Inflammatory macrophage treated with lipopolysaccharide for 4 hours (primary cell): ENCODE measurements around the gene DHDH.
A peak's percentile ranks its signal among the peaks of the same experiment; 100 is the strongest.

Experiments used
- DNase-seq: peaks from one replicate; pipeline ENCODE4 v3.0.0-alpha.2; 2020

DHDH gene

DNA sequence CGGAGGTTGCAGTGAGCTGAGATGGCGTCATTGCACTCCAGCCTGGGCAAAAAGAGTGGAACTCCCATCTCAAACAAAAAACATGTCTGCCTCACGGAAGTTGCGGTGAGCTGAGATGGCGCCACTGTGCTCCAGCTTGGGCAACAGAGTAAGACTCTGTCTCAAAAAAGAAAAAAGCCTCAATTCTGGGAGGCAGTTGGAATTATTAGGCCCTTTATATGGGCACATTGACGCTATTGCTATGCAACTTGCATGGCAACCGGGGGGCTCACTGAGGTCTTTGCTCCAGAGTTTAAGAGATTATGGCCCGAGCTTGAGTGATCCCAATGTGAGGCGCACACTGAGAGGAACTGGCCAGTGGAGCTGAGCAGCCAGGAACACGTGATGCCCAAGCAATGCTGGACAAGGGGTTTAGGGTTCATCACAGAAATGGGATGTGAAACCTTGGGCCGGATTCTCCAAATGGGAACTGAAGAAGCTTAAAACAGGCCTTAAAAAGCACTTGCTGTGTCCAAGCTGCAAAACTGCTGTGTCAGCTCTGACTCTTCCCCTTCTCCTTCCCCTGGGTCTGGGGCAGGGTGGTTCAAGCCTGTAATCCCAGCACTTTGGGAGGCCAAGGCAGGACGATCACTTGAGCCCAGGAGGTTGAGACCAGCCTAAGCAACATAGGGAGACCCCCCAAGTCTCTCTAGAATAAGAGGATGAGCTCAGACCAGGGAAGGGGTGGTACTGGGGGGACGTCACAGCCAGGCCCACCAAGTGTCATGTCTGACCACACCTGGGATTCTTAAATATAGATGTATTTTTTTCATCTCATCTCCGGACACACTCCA, 34.1 kb downstream of the DHDH start:
- peak; percentile 98 for DNase-seq

DNA sequence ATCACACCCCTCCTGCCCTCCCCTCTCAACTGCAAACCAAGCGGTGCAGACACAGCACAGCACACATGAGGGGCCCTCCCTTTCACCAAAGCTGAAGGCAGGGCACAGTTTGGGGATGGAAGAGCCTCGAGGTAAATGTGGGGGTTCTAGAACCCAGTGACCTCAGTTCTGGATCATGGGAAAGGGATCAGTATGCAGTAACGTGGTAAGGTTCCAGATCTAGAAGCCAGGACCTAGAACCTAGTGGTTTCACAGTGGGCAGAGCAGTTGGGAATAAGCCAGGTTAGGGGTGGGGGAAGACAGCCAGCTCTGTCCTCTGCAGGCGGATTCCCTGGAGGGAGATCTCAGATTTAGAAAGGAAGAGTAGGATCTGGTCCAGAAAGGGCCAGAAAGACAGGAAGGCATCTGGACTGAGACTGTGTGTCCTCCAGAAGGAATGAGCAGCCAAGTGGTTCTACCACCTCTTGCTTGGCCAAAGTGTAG, 34.7 kb downstream of the DHDH start:
- no peak for DNase-seq

DNA sequence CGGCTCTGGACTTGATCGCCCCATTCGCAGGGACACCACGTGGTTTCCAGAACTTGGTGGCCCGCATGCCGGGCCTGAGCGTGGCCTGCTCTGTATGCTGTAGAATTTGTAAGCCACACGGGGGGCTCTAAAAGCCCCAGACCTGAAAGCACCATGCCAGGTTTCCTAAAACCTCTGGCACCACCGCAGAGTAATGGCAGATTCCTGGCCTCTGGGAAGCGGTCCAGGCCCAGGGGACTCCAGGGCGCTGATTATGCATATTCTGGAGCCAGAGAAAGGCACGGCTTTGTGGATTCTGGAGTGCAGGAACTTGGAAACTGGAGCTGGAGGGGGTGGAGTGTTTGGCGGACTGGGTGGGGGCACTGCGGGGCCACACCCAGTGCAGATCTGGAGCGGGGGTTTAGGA, 35.3 kb downstream of the DHDH start:
- DNase-seq: no peak

DNA sequence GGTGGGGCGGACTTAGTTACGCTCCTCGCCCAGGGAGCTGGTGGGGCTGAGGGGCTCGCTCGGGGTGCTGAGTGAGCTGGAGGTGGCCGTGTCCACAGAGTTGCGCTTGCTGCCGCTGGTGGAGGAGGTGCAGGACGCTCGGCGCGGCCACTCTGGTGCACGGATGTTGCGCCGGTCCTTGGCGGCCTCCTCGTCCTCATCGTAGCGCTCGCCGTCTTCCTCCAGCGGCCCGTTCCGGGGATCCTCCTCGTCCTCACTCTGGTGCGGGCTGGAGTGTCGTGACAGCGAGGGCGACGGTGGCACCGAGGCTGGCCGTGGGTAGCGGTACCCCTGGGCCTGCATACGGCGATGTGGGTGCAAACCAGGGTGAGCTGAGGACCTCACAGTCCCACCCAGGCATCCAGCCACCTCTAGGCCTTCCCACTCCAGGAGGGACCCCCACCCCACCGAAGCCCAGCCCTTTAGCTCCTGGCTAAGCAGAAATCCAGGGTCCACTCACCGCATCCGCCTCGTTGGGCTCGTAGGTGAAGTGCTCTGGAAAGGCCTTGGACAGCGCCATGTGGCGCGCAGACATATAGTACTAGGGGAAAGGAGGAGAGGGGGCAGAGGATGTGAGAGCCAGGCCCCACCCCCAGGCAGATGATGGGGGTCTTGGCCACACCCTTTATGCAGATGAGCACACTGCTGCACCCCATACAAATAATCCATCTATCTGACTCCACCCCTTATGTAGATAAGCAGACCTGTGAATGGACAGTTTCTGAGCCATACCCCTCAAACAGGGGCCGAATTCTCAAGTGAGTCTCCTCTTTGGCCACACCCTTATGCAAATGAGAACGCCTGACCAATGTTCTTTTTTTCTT, 36.0 kb downstream of the DHDH start:
- DNase-seq: peak; percentile 44

DNA sequence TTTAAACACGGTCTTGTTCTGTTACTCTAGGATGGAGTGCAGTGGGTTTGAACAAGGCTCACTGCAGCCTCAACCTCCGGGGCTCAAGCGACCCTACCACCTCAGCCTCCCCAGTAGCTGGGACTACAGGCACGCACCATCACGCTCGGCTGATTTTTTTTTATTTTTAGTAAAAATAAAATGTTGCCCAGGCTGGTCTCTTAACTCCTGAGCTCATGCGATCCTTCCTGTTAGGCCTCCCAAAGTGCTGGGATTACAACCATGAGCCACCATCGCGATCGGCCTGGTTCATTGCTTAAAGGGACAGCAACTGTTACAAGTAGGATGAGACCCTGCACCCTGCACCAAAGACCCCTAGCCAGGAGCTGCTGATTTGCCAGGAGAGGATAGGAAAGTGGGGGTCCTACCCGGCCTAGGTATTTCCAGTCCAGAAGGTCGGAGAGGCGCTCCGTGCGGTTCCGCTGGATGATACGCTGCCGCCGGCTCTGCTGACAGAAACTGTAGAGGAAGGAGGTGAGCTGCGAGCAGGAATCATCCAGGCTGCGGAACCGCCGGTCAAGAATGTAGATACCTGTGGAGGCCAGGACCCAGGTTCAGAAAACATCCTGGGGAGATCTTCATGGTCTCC, 36.8 kb downstream of the DHDH start:
- no peak for DNase-seq

DNA sequence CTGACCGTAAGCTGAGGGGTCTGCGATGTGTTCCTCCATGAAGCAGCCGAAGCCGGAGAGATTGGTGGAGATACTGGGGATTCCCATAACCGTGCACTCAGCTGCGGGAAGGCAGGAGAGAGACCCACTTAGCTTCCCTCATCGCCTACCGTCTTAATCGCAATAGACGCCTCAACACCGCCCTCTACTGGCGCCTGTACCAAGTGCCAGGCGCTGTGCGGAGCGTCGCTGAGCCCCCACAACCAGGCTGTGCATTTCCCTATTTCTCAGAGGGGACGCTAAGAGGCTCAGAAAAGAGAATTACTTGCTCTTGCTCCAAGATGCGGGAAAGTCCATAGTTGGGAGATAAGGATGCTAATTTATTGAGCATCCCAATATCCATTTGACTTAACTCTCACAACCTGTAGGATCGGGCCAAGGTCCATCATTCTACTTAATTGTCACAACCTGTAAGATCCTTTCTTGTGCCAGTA, 37.5 kb downstream of the DHDH start:
- DNase-seq: peak; percentile 84

DNA sequence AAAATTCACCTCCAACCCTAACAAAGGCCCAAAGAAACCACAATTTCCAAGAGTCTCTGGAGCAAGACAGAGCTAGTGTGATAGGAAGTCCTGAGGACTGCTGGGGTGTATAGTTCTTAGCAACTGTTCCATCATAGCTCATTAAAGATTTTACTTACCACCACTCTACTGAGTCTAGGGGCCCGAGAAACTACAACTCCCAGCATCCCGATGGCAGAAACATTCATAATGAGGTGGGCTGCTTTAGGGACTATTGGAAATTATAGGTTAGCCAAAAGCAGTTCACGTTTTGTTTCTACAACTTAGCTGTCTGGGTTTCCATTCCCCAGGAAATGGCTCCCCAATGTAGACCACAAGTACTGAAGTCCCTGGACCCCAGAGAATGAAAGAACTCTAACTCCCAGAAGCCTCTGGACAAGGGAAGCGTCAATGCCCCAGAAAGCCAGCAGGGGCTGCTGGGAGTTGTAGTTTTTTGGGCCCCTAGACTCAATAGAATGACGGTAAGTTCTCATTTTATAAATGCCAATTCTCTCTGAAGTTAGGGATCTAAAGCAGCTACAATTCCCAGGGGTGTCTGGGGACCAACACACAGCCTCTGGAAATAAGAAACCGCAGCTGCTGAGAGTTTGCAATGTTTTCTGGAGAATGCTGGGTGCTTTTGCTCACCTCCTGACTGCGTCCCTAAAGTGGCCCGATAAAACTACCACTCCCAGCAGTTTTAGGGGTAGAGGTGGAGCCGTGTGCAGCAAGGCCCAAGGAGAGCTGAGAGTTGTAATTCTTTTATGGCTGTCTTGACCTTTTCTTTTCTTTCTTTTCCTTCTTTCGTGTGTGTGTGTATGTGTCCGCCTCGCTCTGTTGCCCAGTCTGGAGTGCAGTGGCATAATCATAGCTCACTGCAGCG, 42.7 kb downstream of the DHDH start:
- DNase-seq: no peak

DNA sequence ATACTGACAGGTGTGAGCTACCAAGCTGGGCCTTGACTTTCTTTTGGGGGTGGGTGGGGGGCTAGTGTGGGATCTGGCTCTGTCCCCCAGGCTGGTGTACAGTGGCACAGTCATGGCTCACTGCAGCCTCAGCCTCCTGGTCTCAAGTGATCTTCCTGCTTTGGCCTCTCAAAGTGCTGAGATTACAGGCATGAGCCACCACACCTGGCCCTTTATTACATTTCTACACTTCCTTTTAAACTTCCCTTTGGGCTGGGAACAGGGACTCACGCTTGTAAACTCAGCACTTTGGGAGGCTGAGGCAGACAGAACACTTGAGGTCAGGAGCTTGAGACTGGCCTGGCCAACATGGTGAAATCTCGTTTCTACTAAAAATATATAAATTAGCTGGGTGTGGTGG, 43.6 kb downstream of the DHDH start:
- DNase-seq: no peak

DNA sequence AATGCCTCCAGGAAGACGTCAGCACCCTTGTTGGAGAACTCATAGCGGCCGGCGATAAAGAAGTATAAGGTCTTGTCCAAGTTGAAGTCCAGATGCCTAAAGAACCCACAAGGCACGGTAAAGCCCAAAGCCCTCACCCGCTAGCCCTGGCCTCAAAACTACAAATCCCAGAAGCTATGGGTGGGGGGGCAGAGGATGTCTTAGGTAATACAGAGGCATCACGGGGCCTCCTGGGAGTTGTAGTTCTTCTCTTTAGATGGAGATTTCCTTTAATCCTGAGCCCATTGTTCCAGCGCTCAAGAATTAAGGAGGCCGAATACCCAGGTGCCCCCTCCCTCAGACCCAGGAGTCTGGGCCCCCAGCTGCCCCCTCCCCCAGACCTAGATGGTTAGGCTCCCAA, 48.8 kb downstream of the DHDH start:
- no peak for DNase-seq

DNA sequence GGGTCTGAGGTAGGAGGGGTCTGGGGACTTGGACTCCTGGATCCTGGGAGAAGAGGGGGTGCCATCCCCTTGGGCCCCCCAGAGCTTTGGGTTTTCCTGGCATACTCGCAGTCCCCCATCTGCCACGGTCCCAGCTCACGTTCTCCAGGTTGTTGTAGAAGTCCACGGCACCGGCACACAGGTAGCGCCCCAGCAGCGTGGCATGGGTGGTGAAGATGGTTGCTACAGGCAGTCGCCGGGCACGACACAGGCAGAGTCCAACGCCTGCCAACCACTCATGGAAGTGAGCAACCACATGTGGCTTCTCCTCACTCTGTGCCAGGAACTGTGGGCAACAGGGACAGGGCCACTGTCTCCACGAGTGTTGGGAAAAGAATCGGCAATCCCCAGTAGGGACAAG, 52.2 kb downstream of the DHDH start:
- DNase-seq: no peak

DNA sequence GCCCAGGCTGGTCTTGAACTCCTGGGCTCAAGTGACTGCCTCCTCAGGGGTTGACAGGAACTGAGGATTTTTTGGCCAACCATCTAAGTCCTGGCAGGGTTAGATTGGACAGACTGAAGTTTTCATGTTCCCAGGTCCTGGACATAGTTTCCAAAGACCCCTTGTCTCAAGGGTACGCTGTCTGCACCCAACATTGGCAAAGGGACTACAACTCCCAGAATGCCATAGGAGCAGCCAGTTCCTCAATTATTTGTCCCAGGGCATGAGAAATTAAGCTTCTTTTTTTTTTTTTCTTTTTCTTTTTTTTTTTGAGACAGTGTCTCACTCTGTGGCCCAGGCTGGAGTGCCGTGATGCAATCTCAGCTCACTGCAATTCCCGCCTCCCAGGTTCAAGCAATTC, 52.7 kb downstream of the DHDH start:
- peak; percentile 12 for DNase-seq

DNA sequence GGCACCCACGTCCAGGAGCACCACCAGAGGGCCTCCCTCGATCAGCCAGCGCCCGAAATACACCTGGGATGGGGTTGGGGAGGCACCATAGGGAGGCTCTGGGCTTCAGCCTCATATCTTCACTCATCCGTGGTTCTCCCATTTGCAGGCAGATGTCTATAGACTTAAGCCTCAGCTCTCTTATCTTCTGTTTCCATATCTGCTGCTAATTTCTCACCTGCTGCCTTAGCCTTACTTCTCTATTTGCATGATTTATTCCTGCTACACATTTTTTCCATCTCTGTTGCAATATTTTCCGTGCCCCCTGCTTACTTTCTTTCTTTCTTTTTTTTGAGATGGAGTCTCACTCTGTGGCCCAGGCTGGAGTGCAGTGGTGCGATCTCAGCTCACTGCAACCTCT, 53.8 kb downstream of the DHDH start:
- DNase-seq: no peak

DNA sequence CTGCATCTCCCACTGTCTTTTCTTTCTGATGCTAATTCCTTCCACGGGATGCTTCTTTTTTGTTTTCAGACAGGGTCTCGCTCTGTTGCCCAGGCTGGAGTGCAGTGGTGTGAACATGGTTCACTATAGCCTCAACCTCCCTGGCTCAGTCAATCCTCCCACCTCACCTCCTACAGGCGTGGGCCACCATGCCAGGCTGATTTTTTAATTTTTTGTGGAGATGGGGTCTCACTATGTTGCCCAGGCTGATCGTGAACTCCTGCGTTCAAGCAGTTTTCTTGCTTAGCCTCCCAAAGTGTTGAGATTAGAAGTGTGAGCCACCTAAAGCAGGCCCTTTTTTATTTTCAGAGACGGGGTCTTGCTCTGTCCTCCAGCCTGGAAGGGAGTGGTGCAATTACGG, 54.8 kb downstream of the DHDH start:
- DNase-seq: no peak

DNA sequence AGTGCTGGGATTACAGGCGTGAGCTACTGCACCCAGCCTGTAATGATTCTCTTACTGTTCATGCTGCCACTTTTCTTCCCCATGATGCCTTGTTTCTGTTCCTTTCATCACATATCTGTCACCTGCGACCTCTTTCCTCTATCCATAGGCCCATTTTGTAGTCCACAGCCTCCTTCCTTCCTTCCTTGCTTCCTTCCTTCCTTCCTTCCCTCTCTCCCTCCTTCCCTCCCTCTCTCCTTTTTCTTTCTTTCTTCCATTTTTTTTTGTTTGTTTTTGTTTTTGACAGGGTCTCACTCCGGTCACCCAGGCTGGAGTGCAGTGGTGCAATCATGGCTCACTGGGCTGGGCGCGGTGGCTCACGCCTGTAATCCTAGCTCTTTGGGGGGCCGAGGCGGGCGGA, 55.4 kb downstream of the DHDH start:
- no peak for DNase-seq

DNA sequence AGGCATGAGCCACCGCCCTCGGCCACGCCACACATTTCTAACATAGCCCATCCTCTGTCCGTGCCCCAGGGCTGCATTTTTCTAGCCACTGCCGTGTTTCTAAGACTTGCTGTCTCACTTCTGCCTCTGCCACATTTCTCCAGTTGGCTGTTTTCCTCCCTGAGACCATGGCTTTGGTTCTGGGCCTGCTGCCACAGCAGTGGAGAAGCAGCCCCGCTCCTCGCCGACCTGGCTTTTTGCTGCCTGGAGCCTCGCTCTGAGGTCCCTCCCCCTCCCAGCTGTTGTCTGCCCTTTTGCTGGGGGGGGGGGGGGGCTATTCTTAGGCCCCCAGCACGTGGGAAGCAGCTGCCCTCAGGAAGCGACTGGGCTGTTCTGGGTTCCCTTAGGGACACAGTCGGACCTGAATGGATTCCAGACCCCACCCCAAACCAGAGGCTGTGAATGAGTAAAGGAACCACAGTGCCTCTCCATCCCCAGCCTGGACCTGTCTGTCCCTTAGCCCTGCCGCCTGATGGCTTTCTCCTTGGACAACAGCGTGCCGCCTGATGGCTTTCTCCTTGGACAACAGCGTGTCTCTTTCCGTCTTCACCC, 56.3 kb downstream of the DHDH start:
- DNase-seq: no peak

DNA sequence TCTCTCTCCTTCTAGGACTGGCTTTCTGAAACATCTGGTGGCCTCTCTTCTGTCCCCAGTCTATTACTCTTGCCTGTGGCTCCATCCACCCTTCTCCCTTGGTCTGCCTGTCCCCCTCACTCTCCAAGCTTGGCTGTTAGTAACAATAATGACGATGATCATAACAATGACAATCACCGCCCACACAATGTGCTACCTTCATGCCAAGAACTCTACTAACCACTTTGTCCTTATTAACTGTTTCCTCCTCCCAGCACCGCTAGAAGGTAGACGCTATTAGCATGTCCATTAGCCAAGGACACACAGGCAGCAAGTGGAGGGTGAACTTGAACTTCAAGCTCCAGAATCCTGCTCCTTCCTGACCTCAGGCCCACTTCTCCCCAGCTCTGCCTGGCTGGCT, 56.9 kb downstream of the DHDH start:
- no peak for DNase-seq

DNA sequence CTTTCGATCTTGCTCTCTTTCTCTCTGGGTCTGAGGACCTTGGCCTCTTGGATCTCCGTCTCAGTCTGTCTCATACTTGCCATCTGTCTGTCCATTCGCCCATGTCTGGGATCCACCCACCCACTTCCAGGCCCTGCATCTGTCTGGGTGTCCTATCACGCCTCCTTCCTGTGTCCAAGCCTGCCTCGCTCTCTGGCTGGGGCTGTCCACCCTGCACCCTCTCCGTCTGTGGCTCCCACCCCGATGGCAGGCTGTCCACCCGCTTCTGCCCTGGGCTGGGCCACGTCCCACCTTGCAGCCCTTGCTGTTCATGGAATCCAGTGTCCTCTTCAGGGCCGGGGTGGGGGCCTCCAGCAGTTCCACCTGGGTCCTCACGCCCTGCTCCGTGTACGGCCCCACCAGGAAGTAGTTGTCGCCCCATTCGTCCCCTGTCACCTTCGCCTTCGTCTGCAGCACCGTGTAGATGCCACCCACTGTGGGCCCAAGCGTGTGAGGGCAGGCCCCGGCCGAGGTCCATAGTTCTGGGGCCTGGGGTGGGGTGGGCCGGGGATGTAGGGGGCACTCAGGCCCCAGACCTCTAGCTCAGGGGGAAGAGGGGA, 57.6 kb downstream of the DHDH start:
- no peak for DNase-seq

DNA sequence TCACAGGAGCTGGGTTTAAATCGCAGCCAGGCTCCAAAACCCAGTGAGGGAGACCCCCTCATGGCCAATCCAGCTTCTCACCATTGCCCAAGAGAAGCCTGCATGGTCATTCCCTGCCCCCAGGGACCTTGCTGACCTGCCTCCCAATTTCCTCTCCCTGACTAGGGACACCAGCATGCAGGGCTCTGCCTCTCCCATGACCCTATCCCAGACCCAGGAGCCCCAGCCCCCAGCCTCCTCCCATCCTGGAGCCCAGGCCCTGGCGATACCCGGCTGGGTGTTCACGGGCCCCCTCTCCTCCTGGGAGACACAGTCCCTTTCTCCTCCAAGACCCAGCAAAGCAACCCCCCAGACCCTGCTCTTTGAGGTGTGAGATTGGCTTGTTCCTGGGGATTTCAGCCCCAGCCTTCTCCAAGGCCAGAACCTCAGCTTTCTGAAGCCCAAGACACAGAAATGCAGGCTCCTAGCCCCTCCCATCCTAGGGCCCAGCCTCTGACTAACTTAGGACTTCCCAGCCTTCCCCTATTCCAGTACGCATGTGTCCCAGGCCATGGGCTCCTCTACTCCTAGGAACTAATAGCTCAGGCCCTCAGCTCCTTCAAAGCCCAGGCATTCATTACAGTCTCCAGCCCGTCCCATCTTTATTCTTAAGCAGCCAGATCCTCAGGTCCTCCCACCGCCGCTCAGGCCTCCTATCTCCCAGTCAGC, 58.5 kb downstream of the DHDH start:
- DNase-seq: peak; percentile 85

DNA sequence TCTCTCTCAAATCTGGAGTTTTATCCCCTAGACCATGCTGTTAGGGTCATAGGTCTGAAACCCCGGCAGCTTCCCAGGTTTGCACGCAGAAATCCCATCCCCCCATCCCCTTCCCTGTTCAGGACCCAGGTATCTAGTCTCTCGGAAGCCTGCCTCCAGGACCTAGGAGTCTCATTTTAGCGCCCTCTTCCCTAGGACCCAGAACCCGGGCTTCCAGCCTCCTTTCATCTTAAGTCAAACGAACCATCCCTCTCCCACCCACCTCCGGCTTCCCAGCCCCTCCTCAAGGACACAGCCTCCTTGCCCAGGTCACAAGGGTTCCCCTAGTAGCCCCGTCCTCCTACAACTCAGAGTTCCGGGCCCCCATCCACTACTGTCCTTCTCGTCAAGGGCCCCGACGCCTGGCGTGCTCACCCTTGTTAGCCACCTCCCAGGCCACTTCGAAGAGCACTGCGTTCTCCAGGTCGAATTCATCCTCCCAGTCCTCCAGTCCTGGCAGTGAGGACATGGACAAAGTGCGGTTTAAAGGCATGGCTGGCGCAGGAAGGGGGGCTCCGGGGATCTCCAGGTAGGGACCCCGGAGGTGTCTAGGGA, 59.2 kb downstream of the DHDH start:
- DNase-seq: no peak
